Daoy (cell line): ENCODE measurements around the gene KCNH4. TPM values are rescaled to one million over a fixed set of nuclear protein-coding genes. Genes with fewer than 3 reads are reported as not detected.
A peak's percentile ranks its signal among the peaks of the same experiment; 100 is the strongest.

ENCODE experiments used
- DNase-seq: peaks from one replicate; pipeline ENCODE4 v3.0.0-alpha.2; 2015; ENCODE audit warnings: low read depth
- total RNA-seq: library from RNA; depleted of rRNA; stranded (reverse); fragments of >200 nt; shearing (Covaris generic); gene quantifications from 2 replicates; pipeline ENCODE4 v1.2.3, GENCODE V29; 2014

The KCNH4 gene
- total RNA-seq, 1 experiment from 2014 or later = under 0.01 TPM

GRCh38 chr17:42136654-42137051 lies 44.3 kb downstream of the KCNH4 start:
- DNase-seq = no peak

GRCh38 chr17:42135664-42136653 lies 45.0 kb downstream of the KCNH4 start:
- peak; percentile 77 for DNase-seq

- DNase-seq = no peak
Observed at GRCh38 chr17:42135151-42135550, 45.8 kb downstream of the KCNH4 start.

- peak; percentile 25 for DNase-seq
Observed at GRCh38 chr17:42133461-42134041, 47.4 kb downstream of the KCNH4 start.

GRCh38 chr17:42132941-42133340 lies 48.0 kb downstream of the KCNH4 start:
- DNase-seq = peak; percentile 86

GRCh38 chr17:42131981-42132432 lies 48.9 kb downstream of the KCNH4 start:
- no peak for DNase-seq

- no peak for DNase-seq
Observed at GRCh38 chr17:42131232-42131631, 49.7 kb downstream of the KCNH4 start.

- no peak for DNase-seq
Observed at GRCh38 chr17:42130310-42130936, 50.5 kb downstream of the KCNH4 start.

- no peak for DNase-seq
Observed at GRCh38 chr17:42129109-42129837, 51.7 kb downstream of the KCNH4 start.

GRCh38 chr17:42127414-42127813 lies 53.5 kb downstream of the KCNH4 start:
- no peak for DNase-seq

GRCh38 chr17:42126836-42127235 lies 54.1 kb downstream of the KCNH4 start:
- no peak for DNase-seq

- no peak for DNase-seq
Observed at GRCh38 chr17:42125565-42125964, 55.4 kb downstream of the KCNH4 start.

GRCh38 chr17:42124256-42124655 lies 56.7 kb downstream of the KCNH4 start:
- no peak for DNase-seq

GRCh38 chr17:42122371-42123303 lies 58.3 kb downstream of the KCNH4 start, which contains the start of gene HSPB9:
TSS of gene HSPB9 (plus strand) at chr17:42122804. CDS start at chr17:42122851, 47 bp downstream.
- no peak for DNase-seq

GRCh38 chr17:42120770-42121769 lies 59.9 kb downstream of the KCNH4 start, which contains the start of gene KAT2A:
TSS of gene KAT2A (minus strand) at chr17:42121367. CDS start at chr17:42121304, 63 bp downstream.
- DNase-seq = peak; percentile 87

GRCh38 chr17:42120161-42120769 lies 60.7 kb downstream of the KCNH4 start:
- no peak for DNase-seq

- no peak for DNase-seq
Observed at GRCh38 chr17:42119301-42119700, 61.6 kb downstream of the KCNH4 start.

- DNase-seq = peak; percentile 36
Observed at GRCh38 chr17:42118545-42118944, 62.4 kb downstream of the KCNH4 start.

GRCh38 chr17:42118126-42118510 lies 62.8 kb downstream of the KCNH4 start:
- DNase-seq = no peak
